HG02981 (cell line): ENCODE data around the gene MAP3K1.

Source experiments
- ATAC-seq: cut with Tn5 transposase; IDR thresholded peaks from one replicate; pipeline ENCODE4 v1.9.1; 2021; ENCODE audit warnings: mild to moderate bottlenecking, moderate library complexity; ENCODE audit not compliant: unreplicated experiment

Gene MAP3K1

GRCh38 chr5:56900395-56900794 lies 85.0 kb downstream of the MAP3K1 start:
- no peak for ATAC-seq

DNA sequence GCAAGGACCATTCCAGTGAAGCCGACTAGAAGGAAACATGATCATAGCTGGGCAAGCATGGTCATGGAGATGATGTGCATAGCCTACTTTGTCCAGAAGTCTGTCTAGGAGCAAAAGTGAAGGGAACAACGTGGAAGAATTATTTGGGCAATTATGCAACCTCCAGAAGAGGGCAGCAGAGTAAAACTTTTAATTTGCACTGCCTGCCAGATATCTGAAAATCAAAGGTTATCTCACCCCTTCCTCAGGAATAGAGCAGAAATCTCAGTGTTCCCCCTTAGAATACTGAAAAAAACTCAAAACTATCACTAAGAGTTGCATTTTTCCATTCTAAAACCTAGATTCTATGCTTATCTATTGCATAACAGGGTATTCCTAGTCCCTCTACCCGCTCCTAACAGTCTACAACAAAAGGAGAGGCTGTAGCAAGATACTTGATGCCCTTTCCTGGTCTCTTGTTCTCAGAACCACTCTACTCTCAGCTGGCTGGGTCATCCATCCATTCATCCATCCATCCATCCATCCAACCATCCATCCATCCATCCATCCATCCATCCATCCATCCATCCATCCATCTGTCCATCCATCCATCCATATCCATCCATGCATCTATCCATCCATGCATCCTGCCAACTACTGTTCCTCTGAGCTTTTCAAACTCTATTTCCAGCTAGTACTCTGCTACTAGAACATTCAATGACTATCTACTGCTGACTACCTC lies 85.7 kb downstream of the MAP3K1 start:
- no peak for ATAC-seq

GRCh38 chr5:56908942-56909293 lies 93.6 kb downstream of the MAP3K1 start:
- ATAC-seq = peak; percentile 40

DNA sequence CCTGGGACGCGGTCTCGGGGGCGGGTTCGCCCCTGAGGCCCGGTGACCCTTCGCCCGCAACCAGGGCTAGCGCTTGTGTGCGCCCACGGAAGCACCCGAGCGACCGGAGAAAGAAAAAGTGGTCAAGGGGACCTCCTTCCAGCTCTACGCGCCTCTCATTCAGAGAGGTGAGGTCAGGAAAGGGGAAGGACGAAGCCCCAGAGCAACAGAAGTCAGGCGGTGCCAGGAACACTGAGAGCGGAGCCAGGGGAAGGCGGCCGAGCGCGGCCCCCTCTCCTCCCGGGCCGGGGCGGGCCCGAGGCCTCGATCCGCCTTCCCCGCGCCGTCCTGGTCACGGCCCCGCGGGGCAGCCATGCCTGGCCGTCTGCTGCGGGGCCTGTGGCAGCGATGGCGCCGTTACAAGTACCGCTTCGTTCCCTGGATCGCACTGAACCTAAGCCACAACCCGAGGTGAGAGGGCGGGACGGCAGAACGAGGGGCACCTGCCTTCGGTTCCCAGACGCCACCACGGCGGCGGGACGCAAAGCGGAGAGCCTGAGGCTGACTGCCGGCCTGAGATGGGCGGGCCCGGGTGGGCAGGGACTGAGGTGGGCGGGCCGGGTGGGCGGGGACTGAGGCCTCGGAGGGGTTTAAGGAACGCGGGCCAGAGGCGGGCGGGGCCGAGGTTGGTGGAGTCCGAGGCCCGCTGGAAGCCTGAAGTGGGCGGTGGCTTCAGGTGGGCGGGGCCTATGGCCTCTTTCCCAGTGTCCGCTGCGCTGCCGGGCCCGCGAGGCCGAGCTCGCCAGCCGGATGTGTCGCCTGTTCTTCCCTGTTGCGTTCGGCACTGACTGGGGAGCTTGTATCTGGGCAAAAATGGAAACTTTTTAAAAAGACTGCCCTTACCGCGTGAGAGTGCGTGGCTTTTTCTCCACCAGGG lies 94.2 kb downstream of the MAP3K1 start, which contains the start of gene SETD9:
Gene SETD9 (plus strand): TSS at position 303 of the 916 bp plus-strand sequence. CDS start 50 bp downstream, at position 353.
- ATAC-seq = peak; percentile 75

DNA sequence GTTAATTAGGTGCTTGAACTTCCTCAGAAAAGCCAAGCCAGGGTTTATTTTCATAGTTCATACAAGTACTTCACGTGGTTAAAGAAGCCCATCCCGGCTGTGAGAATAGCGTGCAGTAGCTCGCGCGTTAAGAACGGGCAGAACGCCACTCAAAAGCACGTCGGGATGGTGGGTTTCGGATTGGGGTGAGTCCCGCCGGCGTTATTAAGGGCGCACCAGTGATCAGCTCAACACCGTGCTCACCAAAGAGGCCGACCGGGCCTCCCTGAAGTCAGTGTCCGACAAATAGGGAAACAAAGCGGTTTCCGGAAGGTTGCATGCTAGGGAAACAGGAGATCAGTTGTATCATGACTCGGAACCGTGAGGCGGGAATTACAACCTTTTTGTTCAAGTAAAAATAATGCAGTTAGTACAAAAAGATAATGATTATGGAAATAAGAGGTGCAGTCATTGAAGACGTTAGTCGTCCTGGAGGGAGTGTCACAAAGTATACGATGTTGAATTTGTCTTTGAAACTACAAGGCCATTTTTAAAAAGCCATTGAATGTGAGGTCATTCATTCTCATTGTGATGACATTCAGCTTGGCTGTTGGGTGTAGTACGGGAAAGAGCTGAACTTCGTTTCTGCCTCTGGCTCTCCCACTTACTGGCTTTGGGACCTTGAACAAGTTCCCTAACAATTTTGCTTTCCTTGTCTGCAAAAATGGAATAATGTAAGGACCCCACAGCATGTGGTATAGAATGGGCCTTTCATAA lies 95.0 kb downstream of the MAP3K1 start:
- peak; percentile 14 for ATAC-seq

DNA sequence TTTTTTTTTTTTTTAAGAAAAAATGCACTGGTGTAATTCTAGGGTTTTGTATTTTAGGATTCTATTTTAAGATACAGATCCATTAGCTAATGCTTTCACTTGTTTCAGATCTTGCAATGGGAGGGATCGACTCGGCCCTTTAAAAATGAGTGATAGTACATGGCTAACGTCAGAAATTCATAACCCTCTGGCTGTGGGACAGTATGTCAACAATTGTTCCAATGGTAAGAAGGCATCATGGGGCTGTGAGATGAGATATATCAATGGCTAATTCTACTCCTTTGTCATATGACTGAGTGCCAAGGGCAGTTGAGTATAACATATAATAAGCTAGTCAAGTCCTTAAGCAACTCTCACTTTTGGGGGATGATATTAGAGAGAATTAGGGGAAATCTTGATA lies 98.4 kb downstream of the MAP3K1 start:
- ATAC-seq = no peak

DNA sequence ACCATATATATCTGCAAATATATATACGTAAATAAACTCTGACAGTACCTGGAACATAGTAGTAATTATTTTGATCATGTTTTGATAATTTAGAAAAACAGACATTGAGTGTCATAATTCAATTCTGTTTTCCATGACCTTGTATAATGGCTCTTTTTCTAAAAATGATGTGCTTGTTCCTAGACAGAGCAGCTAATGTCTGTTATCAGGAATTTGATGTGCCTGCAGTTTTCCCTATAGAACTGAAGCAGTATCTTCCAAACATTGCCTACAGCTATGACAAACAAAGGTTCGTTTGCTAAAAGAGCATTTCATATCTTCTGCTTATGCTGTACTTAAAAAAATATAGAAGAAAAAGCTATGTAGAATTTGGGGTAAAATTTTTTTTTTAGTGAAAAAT lies 99.3 kb downstream of the MAP3K1 start:
- ATAC-seq = no peak

GRCh38 chr5:56917534-56917933 lies 102.2 kb downstream of the MAP3K1 start:
- no peak for ATAC-seq

GRCh38 chr5:56918054-56918453 lies 102.7 kb downstream of the MAP3K1 start:
- ATAC-seq = no peak

GRCh38 chr5:56919942-56920662 lies 104.8 kb downstream of the MAP3K1 start:
- ATAC-seq = no peak

DNA sequence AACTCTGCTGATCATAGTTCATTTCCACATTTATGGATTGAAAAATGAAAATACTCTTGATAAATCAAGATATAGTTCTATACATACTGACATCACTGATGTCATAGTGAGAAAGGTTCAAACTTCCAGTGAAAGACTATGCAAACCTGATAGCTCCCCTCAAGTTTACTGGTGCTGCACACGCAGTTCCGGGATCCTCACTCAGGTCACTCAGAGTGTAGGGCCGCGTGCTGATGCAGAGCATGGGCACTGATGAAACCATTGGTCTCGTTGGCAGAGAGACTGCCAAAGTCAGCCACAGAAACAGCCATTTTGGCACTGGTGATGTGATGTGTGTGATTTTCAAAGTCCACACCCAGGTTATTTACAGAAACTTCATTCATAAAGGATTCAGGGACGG lies 107.6 kb downstream of the MAP3K1 start:
- ATAC-seq = no peak

DNA sequence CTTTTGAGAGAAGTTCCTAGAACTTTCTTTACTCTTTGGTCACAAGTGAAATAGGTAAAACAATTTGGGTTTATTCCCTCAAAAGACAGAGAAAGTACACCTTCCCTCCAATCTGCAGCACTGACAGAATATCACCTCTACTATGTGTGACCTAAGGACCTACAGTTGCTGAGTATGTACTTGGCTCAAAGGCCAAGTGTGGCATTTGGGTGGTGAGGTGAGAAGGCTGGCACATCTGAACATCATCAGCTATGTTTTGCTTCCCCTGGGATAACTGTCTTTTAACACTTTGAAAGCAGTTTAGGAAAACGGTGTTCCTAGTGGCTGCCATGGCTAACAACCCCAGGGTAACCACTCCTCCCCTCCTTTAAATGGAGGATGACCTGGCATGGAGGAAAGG lies 119.0 kb downstream of the MAP3K1 start:
- no peak for ATAC-seq

DNA sequence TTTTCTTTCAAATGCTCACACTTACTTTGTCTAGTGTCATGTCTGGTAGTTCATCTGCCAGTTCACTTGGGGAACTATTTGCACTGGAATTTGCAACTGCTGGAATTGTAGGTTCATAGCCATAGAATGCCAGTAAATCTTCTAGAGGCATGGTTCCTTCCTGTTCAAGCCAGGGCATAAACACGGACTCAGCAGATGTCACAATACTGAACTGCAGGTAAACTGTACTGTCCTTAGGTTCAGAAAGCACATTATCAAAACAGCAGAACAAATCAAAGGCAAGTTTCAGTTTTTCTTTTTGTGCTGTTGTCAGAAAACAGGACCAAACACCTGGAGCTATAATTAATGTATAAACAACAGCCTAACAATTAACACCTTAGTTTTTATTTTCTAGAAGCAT lies 123.5 kb downstream of the MAP3K1 start:
- no peak for ATAC-seq

DNA sequence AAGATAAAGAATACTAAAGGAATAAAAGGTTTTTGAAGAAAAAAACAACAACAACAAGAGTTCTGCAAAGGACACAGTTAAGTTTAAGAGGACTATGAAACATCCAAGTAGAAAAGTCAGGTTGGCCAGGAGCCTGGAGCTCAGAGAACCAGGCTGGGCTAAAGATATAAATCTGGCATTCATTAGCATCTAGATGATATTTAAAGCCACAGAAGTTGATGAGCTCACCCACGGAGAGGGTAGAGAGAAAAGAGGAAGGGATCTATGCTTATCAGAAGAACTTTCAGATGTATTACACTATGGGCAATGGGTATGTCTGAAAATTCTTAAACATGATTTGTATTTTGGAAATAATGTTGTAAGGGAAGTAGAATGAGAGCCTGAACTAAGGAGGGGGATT lies 126.6 kb downstream of the MAP3K1 start:
- no peak for ATAC-seq
